HG03135 (cell line): Measurements from ENCODE around the gene MMAA.

Source experiments
- ATAC-seq: cut with Tn5 transposase; IDR thresholded peaks from one replicate; pipeline ENCODE4 v1.9.1; 2021; ENCODE audit warnings: mild to moderate bottlenecking, moderate library complexity; ENCODE audit not compliant: unreplicated experiment

Gene MMAA

DNA sequence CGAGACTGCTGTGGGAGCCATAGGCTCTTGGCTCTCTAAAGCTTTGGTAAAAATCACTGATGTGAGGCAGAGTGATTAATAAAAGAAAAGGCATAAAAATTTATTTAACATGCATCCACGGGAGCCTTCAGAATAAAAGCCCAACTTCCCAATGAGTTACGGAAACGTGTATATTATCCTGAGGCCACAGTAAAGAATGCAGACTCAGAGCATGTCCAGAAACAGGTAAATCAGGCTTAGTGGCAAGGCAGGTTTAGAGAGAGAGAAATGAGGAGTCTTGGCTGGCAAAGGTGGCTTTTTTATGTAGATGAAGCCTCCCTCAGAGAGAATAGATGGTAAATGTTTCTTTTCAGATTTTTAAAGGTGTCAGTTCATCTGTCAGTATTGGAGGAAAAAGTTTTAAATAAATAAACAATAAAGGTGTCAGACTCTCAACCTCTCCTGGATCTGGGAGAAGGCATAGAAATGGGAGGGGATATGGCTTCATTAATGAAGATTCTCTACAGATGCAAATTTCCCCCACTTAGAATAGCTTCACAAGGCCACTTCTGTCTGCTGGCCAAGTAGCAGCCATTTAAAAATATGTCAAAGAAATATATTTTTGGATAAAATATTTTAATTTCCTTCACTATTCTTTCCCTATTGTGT, 84.8 kb downstream of the MMAA start:
- no peak for ATAC-seq

DNA sequence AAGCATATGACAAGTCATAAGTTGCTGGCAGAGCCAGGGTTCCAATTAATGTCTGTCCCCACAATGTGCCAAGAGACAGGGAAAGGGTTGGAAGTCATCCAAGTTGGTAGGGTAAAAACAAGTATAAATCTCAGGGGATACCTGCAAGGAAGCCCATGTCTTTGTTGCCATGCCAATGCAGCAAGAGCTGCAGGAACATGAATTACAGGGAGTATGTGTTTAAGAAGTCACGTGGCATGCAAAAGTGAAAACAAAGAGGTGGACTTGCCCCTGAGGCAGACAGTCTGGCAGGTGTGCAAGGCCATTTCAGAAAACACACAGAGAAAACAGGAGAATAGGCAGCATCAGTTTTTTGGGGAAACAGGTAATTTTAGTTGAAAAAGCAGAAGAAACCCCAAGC, 90.2 kb downstream of the MMAA start:
- ATAC-seq = no peak
